WTC11 (cell line): Measurements from ENCODE around the gene MANBA.

Experiments used
- EMX1 ChIP-seq: fragments of 250-450 bp; sonication (Bioruptor Pico); IDR thresholded peaks from 2 replicates; pipeline ENCODE4 v1.8.0; 2021; ENCODE audit warnings: mild to moderate bottlenecking
- GTF2I ChIP-seq: fragments of 250-450 bp; sonication (Bioruptor Pico); conservative IDR thresholded peaks from 2 replicates; pipeline ENCODE4 v1.4.0; 2021; ENCODE audit warnings: mild to moderate bottlenecking
- MXD4 ChIP-seq: fragments of 250-450 bp; sonication (Bioruptor Pico); IDR thresholded peaks from 2 replicates; pipeline ENCODE4 v1.8.0; 2021; ENCODE audit warnings: mild to moderate bottlenecking, moderate library complexity, borderline replicate concordance
- NFYB ChIP-seq: sonication (generic); formaldehyde crosslinking; conservative IDR thresholded peaks from 2 replicates; pipeline ENCODE4 v1.8.0; 2022; ENCODE audit warnings: low read depth, missing genetic modification reagents
- SP1 ChIP-seq: sonication (generic); formaldehyde crosslinking; conservative IDR thresholded peaks from 2 replicates; pipeline ENCODE4 v1.8.1; 2022; ENCODE audit warnings: missing genetic modification reagents
- TP53 ChIP-seq: sonication (generic); formaldehyde crosslinking; IDR thresholded peaks from 2 replicates; pipeline ENCODE4 v1.8.1; 2023; ENCODE audit warnings: mild to moderate bottlenecking, missing genetic modification reagents
- ZBTB21 ChIP-seq: sonication (generic); formaldehyde crosslinking; IDR thresholded peaks from 2 replicates; pipeline ENCODE4 v1.8.1; 2023; ENCODE audit warnings: mild to moderate bottlenecking, missing genetic modification reagents, borderline replicate concordance
- ZNF263 ChIP-seq: sonication (generic); formaldehyde crosslinking; IDR thresholded peaks from 2 replicates; pipeline ENCODE4 v1.8.1; 2022; ENCODE audit warnings: low read depth, mild to moderate bottlenecking, moderate library complexity, missing genetic modification reagents
- TF ChIP-seq, protein P1 (sequence below): fragments of 200-600 bp; IDR thresholded peaks from 2 replicates; pipeline ENCODE4 v1.8.0; 2022; ENCODE audit warnings: antibody characterized with exemption
- TF ChIP-seq, protein P2 (sequence below): sonication (generic); formaldehyde crosslinking; conservative IDR thresholded peaks from 2 replicates; pipeline ENCODE4 v1.8.1; 2022; ENCODE audit warnings: mild to moderate bottlenecking, missing genetic modification reagents
- TF ChIP-seq, protein P3 (sequence below): sonication (generic); formaldehyde crosslinking; IDR thresholded peaks from 2 replicates; pipeline ENCODE4 v1.8.0; 2023; ENCODE audit warnings: missing genetic modification reagents

DNA sequence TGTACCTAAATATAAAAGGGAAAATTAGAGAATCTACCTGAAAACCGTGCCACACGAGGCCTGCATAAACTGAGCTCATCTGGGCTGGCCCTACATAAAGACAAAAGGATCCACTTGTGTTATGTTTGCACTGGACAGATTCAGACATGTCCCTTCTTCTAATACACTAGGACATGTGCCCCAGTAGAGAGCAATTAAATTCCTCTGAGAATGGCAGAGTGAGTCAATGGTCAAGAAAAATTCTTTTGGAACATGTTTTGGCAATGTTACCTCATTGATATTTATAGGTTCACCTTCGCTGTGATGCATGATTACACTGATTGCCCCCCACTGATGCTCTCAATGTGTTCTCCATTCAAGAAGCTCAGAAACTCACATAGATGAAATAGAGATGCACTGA, 95.2 kb downstream of the MANBA start:
- no peak for TF ChIP-seq NFYB
- no peak for TF ChIP-seq SP1 (CRISPR knock-in tag)
- TF ChIP-seq ZBTB21 (CRISPR knock-in tag) = no peak
- TF ChIP-seq, protein P1, sequence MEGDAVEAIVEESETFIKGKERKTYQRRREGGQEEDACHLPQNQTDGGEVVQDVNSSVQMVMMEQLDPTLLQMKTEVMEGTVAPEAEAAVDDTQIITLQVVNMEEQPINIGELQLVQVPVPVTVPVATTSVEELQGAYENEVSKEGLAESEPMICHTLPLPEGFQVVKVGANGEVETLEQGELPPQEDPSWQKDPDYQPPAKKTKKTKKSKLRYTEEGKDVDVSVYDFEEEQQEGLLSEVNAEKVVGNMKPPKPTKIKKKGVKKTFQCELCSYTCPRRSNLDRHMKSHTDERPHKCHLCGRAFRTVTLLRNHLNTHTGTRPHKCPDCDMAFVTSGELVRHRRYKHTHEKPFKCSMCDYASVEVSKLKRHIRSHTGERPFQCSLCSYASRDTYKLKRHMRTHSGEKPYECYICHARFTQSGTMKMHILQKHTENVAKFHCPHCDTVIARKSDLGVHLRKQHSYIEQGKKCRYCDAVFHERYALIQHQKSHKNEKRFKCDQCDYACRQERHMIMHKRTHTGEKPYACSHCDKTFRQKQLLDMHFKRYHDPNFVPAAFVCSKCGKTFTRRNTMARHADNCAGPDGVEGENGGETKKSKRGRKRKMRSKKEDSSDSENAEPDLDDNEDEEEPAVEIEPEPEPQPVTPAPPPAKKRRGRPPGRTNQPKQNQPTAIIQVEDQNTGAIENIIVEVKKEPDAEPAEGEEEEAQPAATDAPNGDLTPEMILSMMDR = no peak
- no peak for TF ChIP-seq MXD4
- TF ChIP-seq EMX1 (CRISPR knock-in tag) = no peak
- TF ChIP-seq, protein P2, sequence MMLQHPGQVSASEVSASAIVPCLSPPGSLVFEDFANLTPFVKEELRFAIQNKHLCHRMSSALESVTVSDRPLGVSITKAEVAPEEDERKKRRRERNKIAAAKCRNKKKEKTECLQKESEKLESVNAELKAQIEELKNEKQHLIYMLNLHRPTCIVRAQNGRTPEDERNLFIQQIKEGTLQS = no peak
- no peak for TF ChIP-seq TP53
- TF ChIP-seq, protein P3, sequence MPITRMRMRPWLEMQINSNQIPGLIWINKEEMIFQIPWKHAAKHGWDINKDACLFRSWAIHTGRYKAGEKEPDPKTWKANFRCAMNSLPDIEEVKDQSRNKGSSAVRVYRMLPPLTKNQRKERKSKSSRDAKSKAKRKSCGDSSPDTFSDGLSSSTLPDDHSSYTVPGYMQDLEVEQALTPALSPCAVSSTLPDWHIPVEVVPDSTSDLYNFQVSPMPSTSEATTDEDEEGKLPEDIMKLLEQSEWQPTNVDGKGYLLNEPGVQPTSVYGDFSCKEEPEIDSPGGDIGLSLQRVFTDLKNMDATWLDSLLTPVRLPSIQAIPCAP (CRISPR knock-in tag) = no peak
- TF ChIP-seq ZNF263 (CRISPR knock-in tag) = no peak
- TF ChIP-seq GTF2I (CRISPR knock-in tag) = no peak
